OCI-LY1 (cell line): ENCODE data around the gene SDHAF3.

Experiments used
- H2AFZ ChIP-seq: fragments of 200-600 bp; sonication (generic), shearing (Covaris generic); 2 replicates; pipeline ENCODE4 v1.6.0; 2014; ENCODE audit warnings: antibody characterized with exemption, mild to moderate bottlenecking, low read length
- H3F3A ChIP-seq: fragments of 200-600 bp; sonication (generic), shearing (Covaris generic); 2 replicates; pipeline ENCODE4 v1.6.0; 2014; ENCODE audit warnings: mild to moderate bottlenecking, antibody characterized with exemption, low read length, moderate library complexity; ENCODE audit not compliant: insufficient read depth
- H3K27ac ChIP-seq: fragments of 200-600 bp; sonication (generic); 2 replicates; pipeline ENCODE4 v1.5.1; 2014; ENCODE audit warnings: low read length, mixed run types, mild to moderate bottlenecking, low read depth; ENCODE audit not compliant: poor library complexity, severe bottlenecking
- H3K27me3 ChIP-seq: fragments of 200-600 bp; sonication (generic); 2 replicates; pipeline ENCODE4 v1.6.0; 2014; ENCODE audit warnings: antibody characterized with exemption, mild to moderate bottlenecking, low read length, moderate library complexity; ENCODE audit not compliant: insufficient read depth
- H3K36me3 ChIP-seq: fragments of 200-600 bp; sonication (generic); 2 replicates; pipeline ENCODE4 v1.6.1; 2014; ENCODE audit warnings: mild to moderate bottlenecking, antibody characterized with exemption, low read length, moderate library complexity, mixed read lengths; ENCODE audit not compliant: insufficient read depth
- H3K4me1 ChIP-seq: fragments of 200-600 bp; sonication (generic); 2 replicates; pipeline ENCODE4 v1.5.1; 2014; ENCODE audit warnings: mild to moderate bottlenecking, low read length, moderate library complexity; ENCODE audit not compliant: insufficient read depth, severe bottlenecking
- H3K4me2 ChIP-seq: fragments of 200-600 bp; sonication (generic), shearing (Covaris generic); 2 replicates; pipeline ENCODE4 v1.6.1; 2014; ENCODE audit warnings: low read length
- H3K4me3 ChIP-seq: fragments of 200-600 bp; sonication (generic); 2 replicates; pipeline ENCODE4 v1.5.1; 2014; ENCODE audit warnings: low read length, low read depth, mild to moderate bottlenecking, mixed read lengths; ENCODE audit not compliant: poor library complexity, severe bottlenecking
- H3K79me2 ChIP-seq: fragments of 200-600 bp; shearing (Covaris generic); 2 replicates; pipeline ENCODE4 v1.6.1; 2016; ENCODE audit warnings: mixed run types, low read length, mixed read lengths; ENCODE audit not compliant: insufficient read depth
- H3K9ac ChIP-seq: fragments of 200-600 bp; sonication (generic), shearing (Covaris generic); 2 replicates; pipeline ENCODE4 v1.6.1; 2014; ENCODE audit warnings: mild to moderate bottlenecking, low read length, mixed read lengths
- H3K9me2 ChIP-seq: fragments of 200-600 bp; sonication (generic), shearing (Covaris generic); 2 replicates; pipeline ENCODE4 v1.6.1; 2014; ENCODE audit warnings: low read depth, mild to moderate bottlenecking, low read length, mixed read lengths
- H3K9me3 ChIP-seq: fragments of 200-600 bp; shearing (Covaris generic); 2 replicates; pipeline ENCODE4 v1.6.1; 2014; ENCODE audit warnings: low read length, mixed read lengths
- H4K20me1 ChIP-seq: fragments of 200-600 bp; sonication (generic), shearing (Covaris generic); 2 replicates; pipeline ENCODE4 v1.6.0; 2016; ENCODE audit warnings: mild to moderate bottlenecking, low read length; ENCODE audit not compliant: insufficient read depth
- CTCF ChIP-seq: fragments of 200-600 bp; sonication (generic), shearing (Covaris generic); IDR thresholded peaks from 2 replicates; pipeline ENCODE4 v1.5.1; 2017; ENCODE audit warnings: mild to moderate bottlenecking, antibody characterized with exemption, low read length, moderate library complexity, mixed read lengths
- EZH2 ChIP-seq: fragments of 200-600 bp; sonication (generic), shearing (Covaris generic); IDR thresholded peaks from 2 replicates; pipeline ENCODE4 v1.8.0; 2017; ENCODE audit warnings: borderline replicate concordance, mixed run types, mild to moderate bottlenecking, antibody characterized with exemption, low read length, moderate library complexity, mixed read lengths

SDHAF3 gene

DNA sequence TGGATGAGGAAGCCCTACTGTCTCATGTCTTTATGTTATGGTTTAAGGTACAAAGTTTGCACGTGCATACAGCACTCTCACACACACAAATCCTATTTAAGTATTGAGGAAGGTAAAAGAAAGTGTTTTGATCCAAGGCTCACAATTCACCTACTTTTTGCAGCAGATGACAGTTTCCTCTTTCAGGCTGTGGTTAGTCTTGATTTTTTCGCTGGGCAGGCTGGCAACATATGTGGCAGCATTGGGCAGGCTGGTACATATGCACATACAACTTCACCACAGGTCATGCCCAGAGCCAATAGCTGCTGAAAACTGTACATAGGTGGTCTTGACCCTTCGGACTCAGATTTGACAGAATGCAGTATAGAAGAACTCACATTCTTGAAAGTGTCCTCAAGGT lies 29.1 kb upstream of the SDHAF3 start:
- Histone ChIP-seq H3K79me2 (no peaks in the 10 kb centered on the region), H3K9ac (no peak overlapping the region), H3F3A (no peaks in the 10 kb centered on the region), H3K9me3 (no peaks in the 10 kb centered on the region), H2AFZ (no peak overlapping the region), H4K20me1 (no peaks in the 10 kb centered on the region), H3K36me3 (no peaks in the 10 kb centered on the region), H3K4me2 (no peak overlapping the region), H3K4me3 (no peak overlapping the region), H3K27me3 (no peaks in the 10 kb centered on the region), H3K4me1 (no peaks in the 10 kb centered on the region), H3K27ac (no peak overlapping the region), H3K9me2 (no peaks in the 10 kb centered on the region)
- TF ChIP-seq EZH2 (no peak), CTCF (no peak)

GRCh38 chr7:97089771-97090170 lies 27.7 kb upstream of the SDHAF3 start:
- no peak for TF ChIP-seq CTCF
- TF ChIP-seq EZH2 = no peak
- Histone ChIP-seq H2AFZ (no peak overlapping the region), H3K4me1 (no peaks in the 10 kb centered on the region), H3K27ac (no peak overlapping the region), H3K9me2 (no peaks in the 10 kb centered on the region), H3K36me3 (no peaks in the 10 kb centered on the region), H3K79me2 (no peaks in the 10 kb centered on the region), H3K9ac (no peak overlapping the region), H3F3A (no peaks in the 10 kb centered on the region), H3K27me3 (no peaks in the 10 kb centered on the region), H4K20me1 (no peaks in the 10 kb centered on the region), H3K4me3 (no peak overlapping the region), H3K9me3 (no peaks in the 10 kb centered on the region), H3K4me2 (no peak overlapping the region)

- Histone ChIP-seq H3K36me3 (no peaks in the 10 kb centered on the region), H3K9ac (no peak overlapping the region), H4K20me1 (no peaks in the 10 kb centered on the region), H3F3A (no peaks in the 10 kb centered on the region), H3K4me3 (no peak overlapping the region), H3K79me2 (no peaks in the 10 kb centered on the region), H3K4me2 (no peak overlapping the region), H3K27ac (no peak overlapping the region), H3K27me3 (no peaks in the 10 kb centered on the region), H3K4me1 (no peaks in the 10 kb centered on the region), H3K9me3 (no peaks in the 10 kb centered on the region), H3K9me2 (no peaks in the 10 kb centered on the region), H2AFZ (no peak overlapping the region)
- no peak for TF ChIP-seq EZH2
- TF ChIP-seq CTCF = no peak
Observed at GRCh38 chr7:97090761-97091353, 26.6 kb upstream of the SDHAF3 start.
